IMR-90 (cell line): ENCODE measurements around the gene RNU1-3. TPM values are rescaled to one million over a fixed set of nuclear protein-coding genes. Genes with fewer than 3 reads are reported as not detected.
A peak's percentile ranks its signal among the peaks of the same experiment; 100 is the strongest.
"Not testable (repeated sequence)": the region's sequence is repeated elsewhere in the genome, so short reads cannot be mapped to it uniquely, and the experiment has no call there.

ENCODE experiments used
- ATAC-seq: fragments of 200-7000 bp; cut with Tn5 transposase; 2 replicates; pipeline ENCODE4 v1.9.1; 2020; ENCODE audit warnings: low read depth, mild to moderate bottlenecking, moderate library complexity
- BruUV-seq: library from RNA; stranded (reverse); fragments of 400-500 nt; replicated peaks from 2 replicates; lab custom pipeline; 2021; lab: Mats Ljungman, UMichigan
- CTCF ChIA-PET: fragments of 300-600 bp; formaldehyde crosslinking; extraction: SDS; loops from one replicate; lab custom pipeline; 2021; ENCODE audit warnings: antibody characterized with exemption; lab: Yijun Ruan, JAX
- POLR2A ChIA-PET: fragments of 300-600 bp; sonication (Branson Sonifier 250); formaldehyde crosslinking; loops from one replicate; lab custom pipeline; 2022; ENCODE audit warnings: antibody characterized with exemption; ENCODE audit not compliant: unreplicated experiment; lab: Charles Lee
- DNase-seq: peaks from one replicate; pipeline ENCODE4 v3.0.0; 2013
- H2AFZ ChIP-seq: replicated peaks from 2 replicates; pipeline ENCODE3; 2013; ENCODE audit warnings: low read length, mild to moderate bottlenecking; ENCODE audit not compliant: poor library complexity
- H2AK5ac ChIP-seq: 2 replicates; pipeline ENCODE4 v1.6.1; 2013; ENCODE audit warnings: low read depth, low read length, inconsistent platforms
- H2AK9ac ChIP-seq: replicated peaks from 2 replicates; pipeline ENCODE3; 2013; ENCODE audit warnings: mild to moderate bottlenecking, low read depth, low read length, moderate library complexity; ENCODE audit not compliant: poor library complexity
- H2BK120ac ChIP-seq: 2 replicates; pipeline ENCODE4 v1.6.1; 2013; ENCODE audit warnings: low read depth, low read length, inconsistent platforms
- H2BK15ac ChIP-seq: 3 replicates; pipeline ENCODE4 v1.6.1; 2013; ENCODE audit warnings: low read depth, low read length, inconsistent platforms
- H2BK20ac ChIP-seq: 2 replicates; pipeline ENCODE4 v1.6.1; 2013; ENCODE audit warnings: low read depth, mild to moderate bottlenecking, inconsistent platforms, low read length, moderate library complexity
- H2BK5ac ChIP-seq: 2 replicates; pipeline ENCODE4 v1.6.1; 2013; ENCODE audit warnings: mild to moderate bottlenecking, low read depth, low read length, inconsistent platforms; ENCODE audit not compliant: poor library complexity, severe bottlenecking
- H3K14ac ChIP-seq: replicated peaks from 2 replicates; pipeline ENCODE4 v1.6.1; 2013; ENCODE audit warnings: low read depth, low read length, inconsistent platforms
- H3K18ac ChIP-seq: 2 replicates; pipeline ENCODE4 v1.6.1; 2013; ENCODE audit warnings: low read depth, low read length, control low read depth
- H3K23ac ChIP-seq: 2 replicates; pipeline ENCODE4 v1.6.1; 2013; ENCODE audit warnings: low read depth, low read length, inconsistent platforms
- H3K27ac ChIP-seq: 2 replicates; pipeline ENCODE4 v1.5.1; 2013; ENCODE audit warnings: mild to moderate bottlenecking, control low read depth, low read length; ENCODE audit not compliant: insufficient read depth
- H3K27me3 ChIP-seq: 2 replicates; pipeline ENCODE4 v1.6.1; 2013; ENCODE audit warnings: low read length; ENCODE audit not compliant: control insufficient read depth, insufficient read depth
- H3K36me3 ChIP-seq: 2 replicates; pipeline ENCODE4 v1.6.1; 2013; ENCODE audit warnings: low read length, mixed read lengths; ENCODE audit not compliant: control insufficient read depth, insufficient read depth
- H3K4ac ChIP-seq: 2 replicates; pipeline ENCODE4 v1.6.1; 2013; ENCODE audit warnings: low read depth, low read length, inconsistent platforms
- H3K4me1 ChIP-seq: 2 replicates; pipeline ENCODE4 v1.6.1; 2013; ENCODE audit warnings: low read length, mixed read lengths; ENCODE audit not compliant: control insufficient read depth, insufficient read depth
- H3K4me2 ChIP-seq: 2 replicates; pipeline ENCODE4 v1.6.1; 2013; ENCODE audit warnings: low read depth, mild to moderate bottlenecking, control low read depth, low read length, moderate library complexity
- H3K4me3 ChIP-seq: 2 replicates; pipeline ENCODE4 v1.5.1; 2013; ENCODE audit warnings: low read depth, mild to moderate bottlenecking, control low read depth, low read length, moderate library complexity; ENCODE audit not compliant: insufficient read depth
- H3K56ac ChIP-seq: 2 replicates; pipeline ENCODE4 v1.6.1; 2013; ENCODE audit warnings: low read length, inconsistent platforms; ENCODE audit not compliant: insufficient read depth; ENCODE audit errors: extremely low read depth
- H3K79me1 ChIP-seq, 2 experiments: 2 replicates each; pipeline ENCODE4 v1.6.1; 2013; ENCODE audit warnings: low read length in 2 of 2, inconsistent platforms in 1 of 2, low read depth in 1 of 2
- H3K9ac ChIP-seq: 2 replicates; pipeline ENCODE4 v1.6.1; 2013; ENCODE audit warnings: low read depth, low read length, control low read depth
- H3K9me1 ChIP-seq: 2 replicates; pipeline ENCODE4 v1.6.1; 2013; ENCODE audit warnings: low read length, inconsistent platforms; ENCODE audit not compliant: insufficient read depth
- H3K9me3 ChIP-seq: 2 replicates; pipeline ENCODE4 v1.6.1; 2013; ENCODE audit warnings: low read length; ENCODE audit not compliant: control insufficient read depth, insufficient read depth
- H4K20me1 ChIP-seq: 2 replicates; pipeline ENCODE4 v1.6.1; 2013; ENCODE audit warnings: low read length, inconsistent platforms; ENCODE audit not compliant: insufficient read depth
- H4K5ac ChIP-seq: 2 replicates; pipeline ENCODE4 v1.6.1; 2013; ENCODE audit warnings: mild to moderate bottlenecking, low read depth, low read length, control low read depth
- H4K8ac ChIP-seq, 2 experiments: 2 replicates each; pipeline ENCODE4 v1.6.1; 2013; ENCODE audit warnings: low read depth in 2 of 2, low read length in 2 of 2, control low read depth in 1 of 2, inconsistent platforms in 1 of 2
- H4K91ac ChIP-seq: 2 replicates; pipeline ENCODE4 v1.6.1; 2013; ENCODE audit warnings: low read depth, low read length, inconsistent platforms; ENCODE audit not compliant: insufficient read depth
- WGBS, 2 experiments: methylation state at CpG; one replicate each; pipeline versions ENCODE4 v1.1.5 to v1.1.7; 2013; ENCODE audit warnings: missing lambda C conversion rate in 2 of 2; ENCODE audit not compliant: insufficient read length in 1 of 2; ENCODE audit errors: extremely low coverage in 2 of 2; 5-methylcytosine and 5-hydroxymethylcytosine counted together
- dilution Hi-C: fragments of 300-500 bp; cut with HindIII; formaldehyde crosslinking; loops from one replicate; pipeline ENCODE4 v1.14.3; 2018; ENCODE audit warnings: low sequenced_read_pairs; ENCODE audit not compliant: unreplicated experiment
- in situ Hi-C: fragments of 300-500 bp; cut with MboI; formaldehyde crosslinking; loops from 3 replicates; pipeline ENCODE4 v1.14.3; 2019; ENCODE audit warnings: low sequenced_read_pairs, inconsistent platforms, mixed read lengths
- intact Hi-C: fragments of 100-400 bp; cut with micrococcal nuclease; formaldehyde crosslinking; loops from 2 replicates; pipeline ENCODE4 v1.10.0; 2022
- polyA plus RNA-seq, 3 experiments: library from polyadenylated mRNA; depleted of rRNA; stranded (reverse); fragments of >200 nt; gene quantifications; 2 replicates each; pipeline ENCODE4 v1.2.3, GENCODE V29; 2012; ENCODE audit warnings: low replicate concordance in 1 of 3
- total RNA-seq: library from RNA; depleted of rRNA; stranded (reverse); fragments of >200 nt; gene quantifications from 2 replicates; pipeline ENCODE4 v1.2.3, GENCODE V29; 2012

The RNU1-3 gene
- total and polyA plus RNA-seq, 2 of the 4 experiments (the other 2 are of a cell fraction) = under 0.01 TPM; not detected in 1

GRCh38 chr1:16619803-16620501, 46.8 kb downstream of the RNU1-3 start:
- H3K27ac ChIP-seq, DNase-seq, dilution Hi-C loops, POLR2A ChIA-PET, H2BK5ac ChIP-seq, intact Hi-C loops, BruUV-seq, H3K4me2 ChIP-seq, H3K14ac ChIP-seq, H2BK20ac ChIP-seq, H3K23ac ChIP-seq, H2BK15ac ChIP-seq, H3K9me3 ChIP-seq, H3K9ac ChIP-seq, H2BK120ac ChIP-seq, H3K18ac ChIP-seq, H4K8ac ChIP-seq, H3K9me1 ChIP-seq, H4K91ac ChIP-seq, H4K5ac ChIP-seq, H3K4me3 ChIP-seq, H3K79me1 ChIP-seq, H2AK9ac ChIP-seq, H3K4ac ChIP-seq, H4K20me1 ChIP-seq, H3K4me1 ChIP-seq, ATAC-seq, H3K56ac ChIP-seq, H3K27me3 ChIP-seq: not testable (repeated sequence)
- Histone ChIP-seq H2AFZ (peak overlapping the region; percentile 6), H3K36me3 (peaks cover 14% of the 10 kb centered on the region; the same call in 1 of the 2 replicates), H2AK5ac (peak overlapping the region; percentile 30; the same call in 1 of the 2 replicates)
- CTCF ChIA-PET = interaction anchor here (0.8 to 1.5 kb wide), 3 partner anchors 11 to 107 kb away, joined by 3 to 11 read pairs (median 6); no protein-coding TSS in a partner anchor
- 83% methylated on average over 19 of the region's 21 CpGs; no CpG with 5 or more reads in 1 of the 2 experiments for WGBS, 2 experiments
- in situ Hi-C loops = loop anchor here (5.0 to 25.0 kb wide), 2 partner anchors 327 to 417 kb away; no protein-coding TSS in a partner anchor
